GM10266 (cell line): ENCODE data around the gene MILR1.
A peak's percentile ranks its signal among the peaks of the same experiment; 100 is the strongest.

Experiments
- DNase-seq: peaks from one replicate; pipeline ENCODE4 v3.0.0; 2012; ENCODE audit errors: extremely low spot score
- TF ChIP-seq, protein P1 (sequence below): IDR thresholded peaks from 2 replicates; pipeline ENCODE4 v1.5.1; 2012; ENCODE audit warnings: mild to moderate bottlenecking, low read depth; ENCODE audit not compliant: control insufficient read depth, insufficient read depth; ENCODE audit errors: missing control alignments

MILR1 gene

DNA sequence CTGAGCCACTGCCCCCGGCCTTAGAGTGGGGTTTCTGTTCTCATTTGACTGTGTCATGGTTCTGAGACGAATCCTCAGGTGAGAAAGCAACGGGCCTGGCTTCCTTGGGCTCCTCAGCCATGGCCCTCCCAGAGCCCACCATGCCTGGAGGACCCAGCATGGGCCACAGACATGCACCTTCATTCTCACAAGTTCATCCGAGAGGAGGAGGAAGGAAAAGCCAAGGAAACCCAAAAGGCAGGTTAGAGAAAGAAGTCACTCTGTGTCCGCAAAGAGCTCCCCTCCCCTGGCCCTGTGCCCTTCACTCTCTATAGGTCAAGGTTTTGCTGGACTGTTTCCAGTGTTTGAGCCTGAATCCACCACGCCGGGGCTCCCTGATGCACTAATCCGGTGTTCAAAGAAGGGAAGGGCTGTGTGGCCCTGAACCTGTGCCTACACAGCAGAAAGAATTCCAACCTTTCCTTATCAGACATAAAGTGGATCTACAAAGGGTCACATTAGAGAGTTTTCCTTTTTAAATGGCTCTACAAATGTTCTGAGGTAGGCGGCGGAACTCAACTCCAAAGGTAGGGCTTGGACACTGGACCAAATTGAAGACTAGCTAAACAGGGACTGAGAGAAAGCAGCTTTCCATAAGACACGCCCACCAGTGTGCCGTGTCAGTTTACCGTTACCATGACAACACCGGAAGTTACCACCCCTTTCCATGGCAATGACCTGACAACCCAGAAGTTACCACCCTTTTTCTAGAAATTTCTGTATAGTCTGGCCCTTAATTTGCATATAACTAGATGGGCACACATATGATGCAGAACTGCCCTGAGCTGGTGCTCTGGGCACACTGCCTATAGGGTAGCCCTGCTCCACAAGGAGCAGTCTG lies 42.4 kb upstream of the MILR1 start:
- no peak for DNase-seq
- TF ChIP-seq, protein P1, sequence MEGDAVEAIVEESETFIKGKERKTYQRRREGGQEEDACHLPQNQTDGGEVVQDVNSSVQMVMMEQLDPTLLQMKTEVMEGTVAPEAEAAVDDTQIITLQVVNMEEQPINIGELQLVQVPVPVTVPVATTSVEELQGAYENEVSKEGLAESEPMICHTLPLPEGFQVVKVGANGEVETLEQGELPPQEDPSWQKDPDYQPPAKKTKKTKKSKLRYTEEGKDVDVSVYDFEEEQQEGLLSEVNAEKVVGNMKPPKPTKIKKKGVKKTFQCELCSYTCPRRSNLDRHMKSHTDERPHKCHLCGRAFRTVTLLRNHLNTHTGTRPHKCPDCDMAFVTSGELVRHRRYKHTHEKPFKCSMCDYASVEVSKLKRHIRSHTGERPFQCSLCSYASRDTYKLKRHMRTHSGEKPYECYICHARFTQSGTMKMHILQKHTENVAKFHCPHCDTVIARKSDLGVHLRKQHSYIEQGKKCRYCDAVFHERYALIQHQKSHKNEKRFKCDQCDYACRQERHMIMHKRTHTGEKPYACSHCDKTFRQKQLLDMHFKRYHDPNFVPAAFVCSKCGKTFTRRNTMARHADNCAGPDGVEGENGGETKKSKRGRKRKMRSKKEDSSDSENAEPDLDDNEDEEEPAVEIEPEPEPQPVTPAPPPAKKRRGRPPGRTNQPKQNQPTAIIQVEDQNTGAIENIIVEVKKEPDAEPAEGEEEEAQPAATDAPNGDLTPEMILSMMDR, result no peak

DNA sequence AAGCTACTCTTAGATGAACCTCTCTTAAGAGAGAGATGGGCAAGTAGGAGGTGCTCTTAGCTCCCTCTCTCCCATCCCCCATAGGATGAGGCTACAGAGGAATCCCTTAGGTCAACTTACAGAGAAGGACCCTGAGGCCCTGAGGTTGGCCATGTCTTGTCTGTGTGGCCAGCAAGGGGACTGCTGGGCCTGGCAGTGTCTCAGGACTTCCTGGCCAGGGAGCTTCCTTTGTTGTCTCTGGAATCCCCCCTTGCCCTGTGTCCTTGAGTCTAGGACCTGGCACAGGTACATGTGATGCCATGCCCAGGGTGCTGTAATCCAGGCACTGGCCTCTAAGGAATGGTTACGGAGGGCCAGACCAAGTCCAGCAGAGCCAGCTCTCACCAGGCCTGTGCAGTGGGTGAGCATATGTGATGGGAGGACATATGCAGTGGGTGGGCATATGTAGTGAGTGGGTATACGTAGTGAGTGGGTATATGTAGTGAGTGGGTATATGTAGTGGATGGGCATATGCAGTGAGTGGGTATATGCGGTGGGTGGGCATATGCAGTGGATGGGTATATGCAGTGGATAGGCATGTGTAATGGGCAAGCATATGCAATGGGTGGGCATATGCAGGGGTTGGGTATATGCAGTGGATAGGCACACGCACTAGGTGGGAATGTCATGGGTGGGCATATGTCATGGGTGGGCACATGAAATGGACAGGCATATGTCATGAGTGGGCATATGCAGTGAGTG lies 38.0 kb upstream of the MILR1 start:
- DNase-seq, result no peak
- TF ChIP-seq, protein P1, result no peak

DNA sequence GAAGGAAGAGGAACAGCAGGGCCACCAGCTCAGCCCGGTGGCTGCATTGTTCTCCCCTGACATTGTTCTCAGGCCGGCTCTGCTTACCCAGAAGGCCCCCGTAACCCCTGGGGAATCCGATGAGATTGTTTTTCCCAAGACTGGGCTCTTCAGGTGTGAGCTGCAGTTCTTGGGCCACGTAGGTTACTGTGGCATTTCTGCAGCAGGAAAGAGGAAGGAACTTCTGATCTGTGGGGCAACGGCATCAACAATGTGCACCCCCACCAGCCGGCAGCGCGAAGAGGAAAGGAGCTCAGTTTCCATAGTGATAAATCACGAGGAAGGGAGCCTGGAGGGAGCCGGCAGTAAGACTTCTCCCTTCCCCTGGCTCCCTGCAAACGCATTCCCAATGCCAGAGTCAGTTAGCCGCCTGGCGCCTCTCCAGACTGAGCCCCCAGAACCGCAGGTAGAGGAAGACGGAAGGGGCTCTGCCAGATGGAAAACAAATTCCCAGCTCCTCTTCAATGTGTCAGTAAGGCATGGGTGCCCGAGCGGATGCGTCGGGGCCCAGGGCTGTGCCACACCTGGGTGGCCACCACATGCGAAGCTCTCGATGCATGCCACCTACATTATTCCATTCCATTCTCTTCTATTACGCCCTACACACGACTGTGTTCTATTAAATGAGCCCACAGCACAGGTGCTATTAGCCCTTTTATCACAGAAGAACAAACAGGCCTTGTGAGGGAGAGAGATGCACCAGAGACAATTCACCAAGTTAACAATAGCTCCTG lies 36.7 kb upstream of the MILR1 start:
- TF ChIP-seq, protein P1, result no peak
- DNase-seq, result no peak

DNA sequence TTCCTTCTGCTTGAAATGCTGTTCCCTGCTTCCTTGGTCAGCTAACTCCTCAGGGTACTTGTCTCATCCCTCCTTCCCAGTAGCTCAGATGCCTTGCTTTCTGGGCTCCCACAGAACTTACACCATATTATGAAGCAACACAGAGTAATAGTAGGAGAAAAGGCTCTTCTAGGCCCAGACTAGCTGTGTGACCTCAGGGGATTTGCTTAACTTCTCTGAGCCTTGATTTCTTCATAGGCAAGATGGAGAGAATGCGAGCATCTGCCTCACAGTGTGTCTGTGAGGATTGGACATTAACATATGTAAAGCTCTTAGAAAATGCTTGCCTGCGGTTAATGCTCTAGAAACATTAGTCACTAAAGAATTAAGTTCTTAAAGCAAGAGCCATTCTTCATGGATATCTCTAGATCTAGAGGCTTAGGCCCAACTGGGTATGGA lies 36.0 kb upstream of the MILR1 start:
- DNase-seq, result no peak
- TF ChIP-seq, protein P1, result no peak

DNA sequence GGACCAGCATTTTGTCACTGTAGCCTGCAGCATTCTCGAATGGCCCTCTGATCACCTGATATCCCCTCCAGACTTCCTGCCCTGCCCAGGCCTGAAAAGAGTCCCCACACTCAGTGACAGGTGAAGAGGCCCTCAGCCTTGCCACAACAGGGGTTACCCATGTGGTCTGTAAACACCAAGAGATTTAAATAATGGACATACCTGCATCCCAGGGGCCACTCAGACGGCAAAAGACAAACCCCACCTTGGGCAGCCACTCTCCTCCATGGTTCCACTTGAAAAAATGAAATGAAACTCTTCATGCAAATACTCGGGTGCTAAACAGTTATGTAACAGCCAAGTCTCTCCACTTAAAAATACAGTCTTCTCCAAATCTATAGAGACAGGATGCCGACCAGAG lies 35.4 kb upstream of the MILR1 start:
- peak; percentile 37 for DNase-seq
- TF ChIP-seq, protein P1, result no peak

DNA sequence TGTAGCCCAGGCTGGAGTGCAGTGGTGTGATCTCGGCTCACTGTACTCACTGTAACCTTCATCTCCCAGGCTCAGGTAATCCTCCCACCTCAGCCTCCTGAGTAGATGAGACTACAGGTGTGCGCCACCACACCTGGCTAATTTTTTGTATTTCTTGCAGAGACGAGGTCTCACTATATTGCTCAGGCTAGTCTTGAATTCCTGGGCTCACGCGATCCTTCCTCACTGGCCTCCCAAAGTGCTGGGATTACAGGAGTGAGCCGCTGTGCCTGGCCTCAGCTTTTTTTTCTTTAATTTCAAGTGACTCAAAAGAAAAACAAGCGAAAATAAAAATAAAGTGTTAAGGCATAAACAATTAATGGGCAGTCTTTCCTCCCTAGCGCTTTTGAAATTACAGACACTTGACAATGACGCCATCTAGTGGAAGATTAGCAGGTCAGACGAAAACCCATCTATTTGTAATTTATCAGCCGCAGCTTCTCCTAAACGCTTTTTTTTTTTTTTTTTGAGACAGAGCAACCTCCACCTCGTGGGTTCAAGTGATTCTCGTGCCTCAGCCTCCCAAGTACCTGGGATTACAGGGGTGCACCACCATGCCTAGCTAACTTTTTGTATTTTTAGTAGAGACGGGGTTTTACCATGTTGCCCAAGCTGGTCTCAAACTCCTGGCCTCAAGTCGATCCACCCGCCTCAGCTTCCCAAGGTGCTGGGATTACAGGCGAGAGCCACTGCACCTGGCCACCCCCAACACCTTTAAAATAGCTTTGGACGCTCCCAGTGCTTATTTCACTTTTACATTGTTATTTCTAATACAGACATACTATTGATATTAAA lies 30.2 kb upstream of the MILR1 start:
- TF ChIP-seq, protein P1, result peak; percentile 77
- peak; percentile 53 for DNase-seq
